ENCODE results near the gene OSTF1. TPM values are rescaled to one million over a fixed set of nuclear protein-coding genes. Genes with fewer than 3 reads are reported as not detected.

The OSTF1 gene
- total and polyA plus RNA-seq, 2 experiments from 2014 or later = 22.4 to 29.1 TPM

DNA sequence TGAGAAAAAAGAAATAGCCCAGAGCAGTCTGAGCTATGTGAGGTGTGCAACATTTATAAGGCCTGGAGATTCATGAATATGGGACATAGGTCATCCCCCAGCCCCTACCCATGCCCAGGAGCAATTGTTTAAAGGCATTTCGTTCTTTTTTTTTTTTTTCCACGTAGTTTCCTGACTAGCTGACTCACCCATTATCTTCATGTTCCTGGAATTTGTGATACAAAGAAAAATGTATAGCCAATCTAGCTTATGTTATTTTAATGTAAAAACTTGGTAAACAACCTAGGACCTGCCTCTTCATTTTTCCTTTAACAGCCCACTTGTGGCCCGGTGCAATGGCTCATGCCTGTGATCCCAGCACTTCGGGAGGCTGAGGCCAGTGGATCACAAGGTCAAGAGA, 81.3 kb downstream of the OSTF1 start:
- Histone ChIP-seq H3K27ac (no peak overlapping the region), H3K4me1 (ENCODE audit: insufficient read depth) (no peaks in the 10 kb centered on the region), H4K20me1 (ENCODE audit: insufficient read depth, poor library complexity, severe bottlenecking) (no peaks in the 10 kb centered on the region), H3K27me3 (no peaks in the 10 kb centered on the region), H3K79me2 (no peaks in the 10 kb centered on the region), H3K9me3 (ENCODE audit: low read depth) (no peaks in the 10 kb centered on the region), H3K4me3 (no peak overlapping the region), H3K9me2 (replicated peaks; ENCODE audit: insufficient read depth) (no peaks in the 10 kb centered on the region), H2AFZ (no peak overlapping the region), H3K4me2 (no peak overlapping the region), H3K36me3 (replicated peaks; ENCODE audit: insufficient read depth, low read depth) (no peaks in the 10 kb centered on the region)
- TF ChIP-seq, protein P1, sequence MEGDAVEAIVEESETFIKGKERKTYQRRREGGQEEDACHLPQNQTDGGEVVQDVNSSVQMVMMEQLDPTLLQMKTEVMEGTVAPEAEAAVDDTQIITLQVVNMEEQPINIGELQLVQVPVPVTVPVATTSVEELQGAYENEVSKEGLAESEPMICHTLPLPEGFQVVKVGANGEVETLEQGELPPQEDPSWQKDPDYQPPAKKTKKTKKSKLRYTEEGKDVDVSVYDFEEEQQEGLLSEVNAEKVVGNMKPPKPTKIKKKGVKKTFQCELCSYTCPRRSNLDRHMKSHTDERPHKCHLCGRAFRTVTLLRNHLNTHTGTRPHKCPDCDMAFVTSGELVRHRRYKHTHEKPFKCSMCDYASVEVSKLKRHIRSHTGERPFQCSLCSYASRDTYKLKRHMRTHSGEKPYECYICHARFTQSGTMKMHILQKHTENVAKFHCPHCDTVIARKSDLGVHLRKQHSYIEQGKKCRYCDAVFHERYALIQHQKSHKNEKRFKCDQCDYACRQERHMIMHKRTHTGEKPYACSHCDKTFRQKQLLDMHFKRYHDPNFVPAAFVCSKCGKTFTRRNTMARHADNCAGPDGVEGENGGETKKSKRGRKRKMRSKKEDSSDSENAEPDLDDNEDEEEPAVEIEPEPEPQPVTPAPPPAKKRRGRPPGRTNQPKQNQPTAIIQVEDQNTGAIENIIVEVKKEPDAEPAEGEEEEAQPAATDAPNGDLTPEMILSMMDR (IDR thresholded peaks at IDR 0.05; ENCODE audit: poor library complexity) = no peak
- TF ChIP-seq EZH2 (IDR thresholded peaks at IDR 0.05; ENCODE audit: borderline replicate concordance) (no peak), EZH2phosphoT487 (IDR thresholded peaks at IDR 0.05; ENCODE audit: low read depth, severe bottlenecking, unreplicated experiment) (no peak)
- no peak for DNase-seq (ENCODE audit: low spot score)
- WGBS (ENCODE audit: low lambda C conversion rate, missing lambda C conversion rate) = 57% methylated on average over 4 of the region's 4 CpGs

DNA sequence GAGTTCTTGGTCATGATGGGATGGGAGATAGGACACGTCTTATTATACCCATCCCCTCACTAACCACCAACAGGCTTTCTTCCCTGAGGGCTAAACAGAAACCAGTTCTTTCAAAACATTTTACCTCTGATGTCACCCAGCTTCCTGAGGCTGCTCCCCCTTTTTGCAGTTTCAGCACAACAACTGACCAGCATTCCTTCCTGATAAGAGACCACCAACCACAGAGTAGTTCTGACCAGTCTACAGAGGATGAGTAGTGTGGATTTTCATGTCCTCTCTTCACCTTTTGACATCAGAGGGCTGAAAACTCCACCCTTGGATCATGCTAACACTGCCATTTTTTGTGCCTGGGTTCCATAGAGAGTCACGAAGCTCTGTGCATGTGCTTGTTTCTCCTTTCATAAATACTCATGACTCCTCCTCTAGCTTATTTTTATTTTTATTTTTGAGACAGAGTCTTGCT, 82.6 kb downstream of the OSTF1 start:
- 78% methylated on average over 2 of the region's 2 CpGs for WGBS (ENCODE audit: low lambda C conversion rate, missing lambda C conversion rate)
- Histone ChIP-seq H3K4me3 (no peak overlapping the region), H4K20me1 (ENCODE audit: insufficient read depth, poor library complexity, severe bottlenecking) (no peaks in the 10 kb centered on the region), H3K36me3 (replicated peaks; ENCODE audit: insufficient read depth, low read depth) (no peaks in the 10 kb centered on the region), H3K9me3 (ENCODE audit: low read depth) (no peaks in the 10 kb centered on the region), H2AFZ (no peak overlapping the region), H3K27me3 (no peaks in the 10 kb centered on the region), H3K79me2 (no peaks in the 10 kb centered on the region), H3K9me2 (replicated peaks; ENCODE audit: insufficient read depth) (no peaks in the 10 kb centered on the region), H3K4me1 (ENCODE audit: insufficient read depth) (no peaks in the 10 kb centered on the region), H3K4me2 (no peak overlapping the region), H3K27ac (no peak overlapping the region)
- no peak for TF ChIP-seq EZH2 (IDR thresholded peaks at IDR 0.05; ENCODE audit: borderline replicate concordance)
- TF ChIP-seq, protein P1 (IDR thresholded peaks at IDR 0.05; ENCODE audit: poor library complexity) = no peak
- DNase-seq (ENCODE audit: low spot score) = no peak

DNA sequence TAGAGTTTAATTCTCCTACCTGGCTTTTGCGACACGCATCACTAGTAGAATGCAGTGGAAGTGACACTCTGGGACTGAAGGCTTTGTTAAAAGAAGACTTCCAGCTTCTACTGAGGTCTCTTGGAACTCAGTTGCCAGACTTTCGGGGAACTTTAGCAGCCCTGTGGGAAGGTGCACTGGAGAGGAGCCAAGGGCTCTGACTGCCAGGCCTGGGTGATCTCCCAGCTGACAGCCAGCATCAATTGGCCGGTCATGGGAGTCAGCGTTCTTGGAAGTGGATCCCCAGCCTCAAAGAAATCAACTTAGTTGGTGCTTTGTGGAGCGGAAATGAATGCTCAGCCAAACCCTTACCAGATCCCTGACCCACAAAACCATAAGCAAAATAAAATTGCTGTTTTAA, 87.1 kb downstream of the OSTF1 start:
- no peak overlapping the region for H3K4me3 ChIP-seq
- H3K4me1 ChIP-seq (ENCODE audit: insufficient read depth) = no peaks in the 10 kb centered on the region
- H3K79me2 ChIP-seq = no peaks in the 10 kb centered on the region
- no peaks in the 10 kb centered on the region for H3K9me3 ChIP-seq (ENCODE audit: low read depth)
- no peak for TF ChIP-seq EZH2 (IDR thresholded peaks at IDR 0.05; ENCODE audit: borderline replicate concordance)
- TF ChIP-seq EZH2phosphoT487 (IDR thresholded peaks at IDR 0.05; ENCODE audit: low read depth, severe bottlenecking, unreplicated experiment) = no peak
- TF ChIP-seq, protein P1 (IDR thresholded peaks at IDR 0.05; ENCODE audit: poor library complexity) = no peak
- H4K20me1 ChIP-seq (ENCODE audit: insufficient read depth, poor library complexity, severe bottlenecking) = no peaks in the 10 kb centered on the region
- no peaks in the 10 kb centered on the region for H3K27me3 ChIP-seq
- H2AFZ ChIP-seq = no peak overlapping the region
- no peaks in the 10 kb centered on the region for H3K36me3 ChIP-seq (replicated peaks; ENCODE audit: insufficient read depth, low read depth)
- no peak overlapping the region for H3K4me2 ChIP-seq
- H3K27ac ChIP-seq = no peak overlapping the region
- H3K9me2 ChIP-seq (replicated peaks; ENCODE audit: insufficient read depth) = no peaks in the 10 kb centered on the region
- 90% methylated on average over 6 of the region's 6 CpGs for WGBS (ENCODE audit: low lambda C conversion rate, missing lambda C conversion rate)
- DNase-seq (ENCODE audit: low spot score) = no peak

DNA sequence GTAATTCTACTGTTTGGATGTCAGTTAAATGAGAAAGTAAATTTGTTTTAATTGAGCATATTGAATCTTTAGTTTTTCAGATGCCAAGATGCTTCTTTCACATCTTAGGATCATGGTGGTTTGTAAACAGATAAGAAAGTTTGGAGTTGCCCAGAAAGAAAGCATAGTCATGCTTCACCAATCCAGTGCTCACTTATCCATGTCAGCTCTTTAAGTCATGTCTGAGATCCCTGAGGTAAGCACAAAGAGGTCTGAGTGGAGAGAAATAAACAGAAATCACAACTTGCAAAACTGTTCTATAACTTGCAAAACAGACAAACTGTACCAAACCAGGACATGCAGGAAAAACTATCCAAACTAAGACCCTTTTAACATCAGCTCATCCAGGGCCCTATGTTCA, 87.7 kb downstream of the OSTF1 start:
- H3K9me3 ChIP-seq (ENCODE audit: low read depth) = no peaks in the 10 kb centered on the region
- no peaks in the 10 kb centered on the region for H3K4me1 ChIP-seq (ENCODE audit: insufficient read depth)
- H3K36me3 ChIP-seq (replicated peaks; ENCODE audit: insufficient read depth, low read depth) = no peaks in the 10 kb centered on the region
- H4K20me1 ChIP-seq (ENCODE audit: insufficient read depth, poor library complexity, severe bottlenecking) = no peaks in the 10 kb centered on the region
- H3K79me2 ChIP-seq = no peaks in the 10 kb centered on the region
- no peak for DNase-seq (ENCODE audit: low spot score)
- H2AFZ ChIP-seq = no peak overlapping the region
- no peaks in the 10 kb centered on the region for H3K9me2 ChIP-seq (replicated peaks; ENCODE audit: insufficient read depth)
- TF ChIP-seq EZH2 (IDR thresholded peaks at IDR 0.05; ENCODE audit: borderline replicate concordance) (no peak), EZH2phosphoT487 (IDR thresholded peaks at IDR 0.05; ENCODE audit: low read depth, severe bottlenecking, unreplicated experiment) (no peak)
- TF ChIP-seq, protein P1 (IDR thresholded peaks at IDR 0.05; ENCODE audit: poor library complexity) = no peak
- H3K27ac ChIP-seq = no peak overlapping the region
- H3K4me2 ChIP-seq = no peak overlapping the region
- H3K4me3 ChIP-seq = no peak overlapping the region
- H3K27me3 ChIP-seq = no peaks in the 10 kb centered on the region

Data from hepatocyte (in vitro differentiated cells).